Posterior vena cava (tissue), 2 donors: ENCODE measurements around the gene TBC1D20. TPM values are rescaled to one million over a fixed set of nuclear protein-coding genes. Genes with fewer than 3 reads are reported as not detected.
"Not testable (repeated sequence)": the region's sequence is repeated elsewhere in the genome, so short reads cannot be mapped to it uniquely, and the experiment has no call there.

Experiments
- DNase-seq: peaks from one replicate; pipeline ENCODE4 v3.0.0-alpha.2; 2020; ENCODE audit warnings: low spot score
- intact Hi-C, 2 donors: fragments of 100-400 bp; cut with DNase I; formaldehyde crosslinking; loops; one replicate each; pipeline versions ENCODE4 v1.14.1 to v1.14.2; 2022 to 2023
- total RNA-seq, 2 donors: library from RNA; stranded (reverse); fragmentation: NEBNext Ultra II Directional; extraction: Animal tissue kit (Norgen Biotek cat#: 25700); gene quantifications; one replicate each; pipeline ENCODE4 v1.2.1, GENCODE V29; 2021
- donor health status: DM: yes; HTN: yes; CAD: no.
- donor health status: DM: yes; HTN: yes; CAD: no.

The TBC1D20 gene
- total RNA-seq, 2 donors from 2014 or later = 28.7 to 33.0 TPM

DNA sequence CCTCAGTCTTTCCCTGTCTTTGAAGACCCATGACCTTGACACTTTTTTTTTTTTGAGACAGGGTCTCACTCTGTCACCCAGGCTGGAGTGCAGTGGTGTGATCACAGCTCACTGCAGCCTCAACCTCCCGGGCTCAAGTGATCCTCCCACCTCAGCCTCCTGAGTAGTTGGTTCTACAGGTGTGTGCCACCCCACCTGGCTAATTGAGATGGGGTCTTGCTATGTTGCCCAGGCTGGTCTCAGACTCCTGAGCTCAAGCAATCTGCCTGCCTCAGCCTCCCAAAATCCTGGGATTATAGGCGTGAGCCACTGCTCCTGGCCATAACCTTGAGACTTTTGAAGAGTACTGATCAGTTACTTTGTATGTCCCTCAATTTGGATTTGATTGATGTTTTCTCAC lies 69.0 kb downstream of the TBC1D20 start:
- DNase-seq, intact Hi-C loops: not testable (repeated sequence)

DNA sequence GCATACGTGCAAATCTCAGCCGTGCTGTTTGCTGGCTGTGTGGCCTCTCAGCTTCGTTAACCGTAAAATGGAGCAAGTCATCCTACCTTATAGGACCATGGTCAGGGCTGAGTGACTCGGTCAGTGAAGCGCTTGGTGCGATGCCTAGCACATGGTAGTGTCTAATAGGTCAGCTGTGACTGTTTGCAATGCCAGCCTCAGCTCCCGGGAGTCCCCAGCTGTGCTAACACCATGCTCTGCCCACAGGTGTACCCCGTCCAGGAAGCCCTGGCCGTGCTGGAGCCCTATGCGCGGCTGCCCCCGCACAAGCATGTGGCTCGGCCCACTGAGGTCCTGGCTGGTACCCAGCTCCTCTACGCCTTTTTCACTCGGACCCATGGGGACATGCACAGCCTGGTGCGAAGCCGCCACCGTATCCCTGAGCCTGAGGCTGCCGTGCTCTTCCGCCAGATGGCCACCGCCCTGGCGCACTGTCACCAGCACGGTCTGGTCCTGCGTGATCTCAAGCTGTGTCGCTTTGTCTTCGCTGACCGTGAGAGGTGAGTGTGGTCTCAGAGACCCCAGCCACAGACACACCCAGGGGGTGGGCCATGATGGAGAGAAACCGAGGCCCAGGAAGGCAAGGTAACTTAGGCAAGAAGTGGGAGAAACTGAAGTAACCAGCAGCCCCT lies 71.2 kb downstream of the TBC1D20 start:
- no peak for DNase-seq
- intact Hi-C loops = no loop called here

DNA sequence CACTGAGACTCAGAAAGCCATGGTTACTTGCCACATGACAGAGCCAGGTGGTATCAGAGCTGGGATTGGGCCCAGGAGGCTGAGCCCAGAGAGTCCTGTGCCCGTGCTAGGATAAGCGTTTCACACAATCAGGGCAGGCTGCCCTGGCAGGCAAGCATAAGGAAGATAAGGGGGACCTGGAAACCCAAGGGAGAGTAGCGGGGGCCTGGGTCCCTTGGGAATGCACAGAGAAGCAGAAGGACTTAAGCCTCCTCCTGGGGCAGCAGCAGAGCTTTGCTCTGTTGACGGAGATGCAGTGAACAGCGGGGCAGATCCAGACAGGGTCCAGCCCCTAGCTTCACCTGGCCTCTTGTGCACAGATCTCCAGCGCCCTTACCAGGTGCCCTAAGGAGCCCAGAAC lies 73.1 kb downstream of the TBC1D20 start:
- DNase-seq = no peak
- intact Hi-C loops = no loop called here

- no peak for DNase-seq
- intact Hi-C loops = no loop called here
Measured at GRCh38 chr20:388034-388994, 74.0 kb downstream of the TBC1D20 start.

- DNase-seq = no peak
- intact Hi-C loops = no loop called here
Measured at GRCh38 chr20:387520-387919, 74.8 kb downstream of the TBC1D20 start.

GRCh38 chr20:386634-387033 lies 75.7 kb downstream of the TBC1D20 start:
- DNase-seq, intact Hi-C loops: not testable (repeated sequence)

Other genes with a start within 250 kb of the TBC1D20 start
- not detected for gene DEFB129, start 235.3 kb downstream of the TBC1D20 start, total RNA-seq
- not detected for gene DEFB132, start 204.8 kb downstream of the TBC1D20 start, total RNA-seq
- gene C20orf96, start 171.8 kb downstream of the TBC1D20 start, total RNA-seq = 1 to 10 TPM; 4.3 to 4.5 TPM
- gene ZCCHC3, start 165.0 kb downstream of the TBC1D20 start, total RNA-seq = 10 to 100 TPM; 10.1 to 10.9 TPM
- 1 to 10 TPM; 6.6 to 9.5 TPM for gene SOX12, start 137.0 kb downstream of the TBC1D20 start, total RNA-seq
- gene NRSN2, start 115.4 kb downstream of the TBC1D20 start, total RNA-seq = 10 to 100 TPM; 44.2 to 51.0 TPM
- 10 to 100 TPM in 1 of 2 donors, 1 to 10 TPM in 1; 7.8 to 12.6 TPM for gene TRIB3, start 81.8 kb downstream of the TBC1D20 start, total RNA-seq
- gene RBCK1, start 54.2 kb downstream of the TBC1D20 start, total RNA-seq = 10 to 100 TPM; 46.7 to 54.4 TPM
- gene CSNK2A1, start 81.3 kb upstream of the TBC1D20 start, total RNA-seq = 10 to 100 TPM; 71.4 to 74.8 TPM
- gene TCF15, start 147.8 kb upstream of the TBC1D20 start, total RNA-seq = 1 to 10 TPM; 2.2 to 2.5 TPM
- 10 to 100 TPM; 17.9 to 23.4 TPM for gene SRXN1, start 190.7 kb upstream of the TBC1D20 start, total RNA-seq
- gene SCRT2, start 213.3 kb upstream of the TBC1D20 start, total RNA-seq = not detected